HG02642 (cell line): ENCODE measurements around the gene SPRYD3.
A peak's percentile ranks its signal among the peaks of the same experiment; 100 is the strongest.

Source experiments
- ATAC-seq: cut with Tn5 transposase; IDR thresholded peaks from one replicate; pipeline ENCODE4 v1.9.1; 2021; ENCODE audit warnings: mild to moderate bottlenecking; ENCODE audit not compliant: unreplicated experiment, poor library complexity

The SPRYD3 gene

DNA sequence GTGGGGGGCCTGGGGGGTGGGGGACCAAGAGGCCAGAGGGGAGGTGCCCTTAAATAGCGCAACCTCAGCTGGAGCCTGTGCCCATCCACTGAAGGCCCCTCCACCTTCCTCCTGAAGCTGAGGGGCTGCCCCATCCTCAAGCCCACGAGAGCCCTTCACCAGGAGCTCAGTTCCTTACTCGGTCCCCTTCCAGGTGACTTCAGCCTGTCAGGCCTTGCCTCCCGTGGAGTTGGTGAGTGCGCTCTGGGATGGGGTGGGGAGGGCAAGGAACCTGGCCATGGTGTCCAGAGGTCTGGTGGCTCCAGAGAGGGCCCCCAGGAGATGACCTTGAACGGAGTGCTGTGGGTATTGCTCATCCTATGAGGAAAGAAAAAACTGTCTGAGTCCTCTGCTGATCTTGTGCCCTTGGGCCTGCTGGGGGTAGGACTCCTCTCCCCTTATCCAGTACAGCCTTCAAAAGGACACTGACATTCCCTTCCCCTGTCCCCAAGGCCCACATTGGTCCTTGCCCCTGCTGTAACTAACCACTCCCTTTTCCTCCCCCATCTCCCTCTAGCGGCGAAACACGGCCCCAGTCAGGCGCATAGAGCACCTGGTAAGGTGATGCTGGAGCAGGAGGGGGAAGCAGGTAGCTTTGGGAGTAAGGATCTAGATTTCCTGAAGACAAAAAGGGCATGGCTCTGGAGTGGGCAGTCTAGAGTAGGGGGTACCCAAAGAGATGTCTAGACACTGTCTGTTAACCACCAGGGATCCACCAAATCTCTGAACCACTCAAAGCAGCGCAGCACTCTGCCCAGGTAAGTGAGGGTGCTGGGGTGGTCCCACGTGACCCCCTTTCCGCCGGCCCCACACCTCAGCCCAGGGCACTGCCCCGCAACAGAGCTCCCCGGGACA is 25.7 kb downstream of the SPRYD3 start:
- ATAC-seq, result no peak

- no peak for ATAC-seq
Measured at GRCh38 chr12:53052419-53053217, 26.6 kb downstream of the SPRYD3 start.

DNA sequence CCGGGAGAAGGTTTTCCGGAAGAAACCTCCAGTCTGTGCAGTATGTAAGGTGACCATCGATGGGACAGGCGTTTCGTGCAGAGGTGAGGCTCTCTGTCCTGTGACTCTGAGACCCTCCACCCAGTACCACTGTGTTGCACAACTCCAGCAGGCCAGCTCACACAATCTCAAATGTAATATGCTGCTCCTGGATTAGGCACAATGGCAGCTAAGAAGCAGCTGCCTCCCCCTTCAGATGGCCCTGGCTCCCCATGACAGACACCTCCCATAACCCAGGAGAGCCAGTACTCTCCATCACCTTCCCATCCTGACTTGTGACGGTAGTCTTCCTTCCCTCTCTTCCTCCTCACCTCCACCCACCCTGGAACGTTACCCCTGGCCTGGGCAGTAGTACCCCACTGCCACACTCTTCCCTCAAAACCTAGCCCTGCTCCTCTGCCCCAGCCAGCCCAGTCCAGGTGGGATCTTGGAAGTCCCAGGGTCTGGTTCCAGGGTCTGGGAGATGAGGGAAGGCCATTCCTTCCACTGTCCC is 27.2 kb downstream of the SPRYD3 start:
- no peak for ATAC-seq

GRCh38 chr12:53051058-53051880 is 27.9 kb downstream of the SPRYD3 start:
- no peak for ATAC-seq

DNA sequence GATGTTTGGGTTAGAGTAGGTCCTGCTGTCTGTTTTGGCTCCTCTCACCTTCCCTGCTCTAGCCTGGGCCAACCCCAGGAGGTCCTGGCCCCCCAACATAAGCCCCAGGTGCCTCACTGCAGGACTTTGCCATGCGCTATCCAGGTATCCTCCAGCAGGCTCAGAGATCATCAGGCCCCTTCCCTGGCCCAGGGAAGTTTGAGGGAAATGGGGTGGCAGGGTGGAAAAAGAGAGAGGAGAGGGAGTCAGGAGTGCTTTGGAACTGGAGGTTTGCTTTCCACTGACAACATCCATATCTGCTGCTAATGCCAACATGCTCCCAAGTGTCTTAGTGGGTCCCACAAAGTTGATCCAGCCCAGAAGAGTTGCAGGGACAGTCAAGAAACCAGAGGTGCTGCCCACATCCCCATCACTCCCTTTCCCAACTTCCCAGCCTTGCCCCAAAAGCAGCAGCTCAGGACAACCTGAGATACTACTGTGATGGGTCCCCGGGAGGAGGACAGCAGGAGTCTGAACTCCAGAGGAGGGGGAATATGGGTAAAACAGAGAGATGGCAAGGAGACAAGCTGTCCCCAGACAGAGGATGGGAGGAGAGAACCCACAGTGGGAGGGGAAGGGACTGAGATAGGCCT is 28.6 kb downstream of the SPRYD3 start:
- no peak for ATAC-seq

GRCh38 chr12:53049571-53050318 is 29.4 kb downstream of the SPRYD3 start, which contains the start of gene TNS2:
TSS of gene TNS2 (plus strand) at chr12:53050065. CDS start at chr12:53050186, 121 bp downstream.
- ATAC-seq, result no peak

DNA sequence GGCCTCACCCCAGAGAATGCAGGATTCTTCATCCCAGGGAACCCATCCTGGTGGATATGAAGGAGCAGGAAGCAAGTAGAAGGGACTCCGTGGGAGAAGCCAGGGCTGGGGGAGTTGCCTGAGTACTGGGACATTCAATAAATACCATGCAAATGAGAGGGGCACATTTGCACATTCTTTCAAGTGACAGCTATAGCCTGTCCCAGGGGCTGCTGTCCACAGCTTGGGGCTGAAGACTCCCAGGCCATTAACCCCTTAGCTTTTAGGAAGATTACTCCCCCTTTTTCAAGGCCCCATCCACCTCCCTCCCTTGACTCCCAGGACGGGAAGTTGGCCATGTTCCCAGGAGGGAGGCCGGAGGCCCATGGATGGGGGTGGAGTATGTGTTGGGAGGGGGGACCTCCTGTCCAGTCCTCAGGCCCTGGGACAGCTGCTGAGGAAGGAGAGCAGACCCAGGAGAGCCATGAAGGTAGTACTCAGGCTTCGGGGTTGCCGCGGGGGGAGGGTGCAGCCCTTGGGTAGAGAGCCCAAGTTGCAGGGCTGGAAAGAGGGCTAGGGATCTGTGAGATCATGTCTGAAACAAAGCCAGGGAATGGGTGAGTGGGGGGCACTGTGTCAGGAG is 30.3 kb downstream of the SPRYD3 start:
- no peak for ATAC-seq

GRCh38 chr12:53048033-53048779 is 31.0 kb downstream of the SPRYD3 start:
- ATAC-seq, result no peak

- ATAC-seq, result peak; percentile 77
Measured at GRCh38 chr12:53047221-53048032, 31.8 kb downstream of the SPRYD3 start.

- ATAC-seq, result peak; percentile 24
Measured at GRCh38 chr12:53046655-53047220, 32.5 kb downstream of the SPRYD3 start.

GRCh38 chr12:53045696-53046045 is 33.5 kb downstream of the SPRYD3 start:
- ATAC-seq, result no peak

GRCh38 chr12:53044896-53045695 is 34.1 kb downstream of the SPRYD3 start:
- no peak for ATAC-seq

GRCh38 chr12:53044052-53044581 is 35.1 kb downstream of the SPRYD3 start:
- ATAC-seq, result no peak

GRCh38 chr12:53042607-53043454 is 36.4 kb downstream of the SPRYD3 start:
- no peak for ATAC-seq

DNA sequence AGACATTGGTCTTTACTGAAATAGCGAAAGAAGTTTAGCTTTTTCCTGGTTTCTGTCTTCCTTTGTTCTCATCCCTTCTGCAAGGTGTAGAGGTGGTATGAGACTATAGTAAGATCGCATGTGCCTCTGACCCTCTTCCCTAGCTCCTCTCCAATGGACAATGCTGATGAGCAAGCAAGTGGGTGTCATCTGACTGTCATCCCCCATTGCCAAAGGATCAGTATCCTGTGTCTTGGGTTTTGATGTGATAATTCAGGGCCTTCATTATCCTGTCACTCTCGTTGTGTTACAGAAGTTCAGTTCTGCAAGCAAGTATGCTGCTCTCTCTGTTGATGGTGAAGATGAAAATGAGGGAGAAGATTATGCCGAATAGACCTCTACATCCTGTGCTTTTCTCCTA is 39.3 kb downstream of the SPRYD3 start:
- no peak for ATAC-seq
